Body of pancreas (tissue), 4 donors: ENCODE measurements around the gene ACSL3. TPM values are rescaled to one million over a fixed set of nuclear protein-coding genes. Genes with fewer than 3 reads are reported as not detected.

Experiments
- ATAC-seq: fragments of 150-250 bp; one replicate; pipeline ENCODE4 v1.9.1; 2016
- DNase-seq, 4 donors: peaks; one replicate each; pipeline ENCODE4 v3.0.0-alpha.2; 2019
- H3K27ac ChIP-seq, 4 donors: fragments of 200-600 bp; sonication (generic); 1 replicate in 3 of 4; 2 replicates in 1 of 4; pipeline versions ENCODE4 v1.5.1 to v1.6.1; 2016 to 2019; ENCODE audit warnings: mild to moderate bottlenecking in 1 of 4, mixed read lengths in 1 of 4, moderate library complexity in 1 of 4
- H3K27me3 ChIP-seq, 2 donors: fragments of 200-600 bp; sonication (generic); one replicate each; pipeline ENCODE4 v1.6.0; 2016; ENCODE audit warnings: mild to moderate bottlenecking in 1 of 2
- H3K36me3 ChIP-seq, 2 donors: fragments of 200-600 bp; sonication (generic); replicated peaks in 1 of 2; 2 replicates each; pipeline ENCODE4 v1.5.1; 2016; ENCODE audit warnings: low read depth in 2 of 2; ENCODE audit not compliant: insufficient read depth in 1 of 2
- H3K4me1 ChIP-seq: fragments of 200-600 bp; sonication (generic); one replicate; pipeline ENCODE4 v1.6.0; 2016
- H3K4me3 ChIP-seq, 2 donors: fragments of 200-600 bp; sonication (generic); 1 replicate in 1 of 2; 2 replicates in 1 of 2; pipeline ENCODE4 v1.5.1; 2016 to 2019
- H3K9me3 ChIP-seq, 3 donors: fragments of 200-600 bp; sonication (generic); 1 replicate in 2 of 3; 2 replicates in 1 of 3; pipeline ENCODE4 v1.5.1; 2016
- POLR2A ChIP-seq, 3 donors: fragments of 450-650 bp; IDR thresholded peaks; one replicate each; pipeline ENCODE4 v1.6.1; 2016; ENCODE audit warnings: antibody characterized with exemption in 3 of 3, mild to moderate bottlenecking in 2 of 3
- WGBS, 2 donors: methylation state at CpG; one replicate each; pipeline ENCODE4 v1.1.5; 2017; 5-methylcytosine and 5-hydroxymethylcytosine counted together
- intact Hi-C: fragments of 100-400 bp; cut with DNase I; formaldehyde crosslinking; loops from one replicate; pipeline ENCODE4 v1.15.1; 2023
- total RNA-seq, 2 donors: library from RNA; depleted of rRNA; stranded (reverse); fragments of >200 nt; gene quantifications; one replicate each; pipeline ENCODE4 v1.1.0, GENCODE V29; 2016
- TF ChIP-seq, protein P1 (sequence below), 7 experiments: fragments of 450-650 bp in 4 of 7; fragments of 200-600 bp in 3 of 7; sonication (generic) in 3 of 7; IDR thresholded peaks; one replicate each; pipeline ENCODE4 v1.5.1; 2016 to 2019; ENCODE audit warnings: antibody characterized with exemption in 7 of 7

ACSL3 gene
- total RNA-seq, 2 donors from 2014 or later: 24.6 to 60.0 TPM

- no peaks in the 10 kb centered on the region for H3K4me1 ChIP-seq
- H3K4me3 ChIP-seq: no peak overlapping the region
- ATAC-seq (no peak), DNase-seq (no peak)
- 88 to 90% methylated on average over 9 of the region's 9 CpGs for WGBS, 2 donors
- intact Hi-C loops: no loop called here
- no peaks in the 10 kb centered on the region for H3K9me3 ChIP-seq
- H3K27me3 ChIP-seq: no peaks in the 10 kb centered on the region
- H3K27ac ChIP-seq: no peak overlapping the region
- TF ChIP-seq, protein P1, sequence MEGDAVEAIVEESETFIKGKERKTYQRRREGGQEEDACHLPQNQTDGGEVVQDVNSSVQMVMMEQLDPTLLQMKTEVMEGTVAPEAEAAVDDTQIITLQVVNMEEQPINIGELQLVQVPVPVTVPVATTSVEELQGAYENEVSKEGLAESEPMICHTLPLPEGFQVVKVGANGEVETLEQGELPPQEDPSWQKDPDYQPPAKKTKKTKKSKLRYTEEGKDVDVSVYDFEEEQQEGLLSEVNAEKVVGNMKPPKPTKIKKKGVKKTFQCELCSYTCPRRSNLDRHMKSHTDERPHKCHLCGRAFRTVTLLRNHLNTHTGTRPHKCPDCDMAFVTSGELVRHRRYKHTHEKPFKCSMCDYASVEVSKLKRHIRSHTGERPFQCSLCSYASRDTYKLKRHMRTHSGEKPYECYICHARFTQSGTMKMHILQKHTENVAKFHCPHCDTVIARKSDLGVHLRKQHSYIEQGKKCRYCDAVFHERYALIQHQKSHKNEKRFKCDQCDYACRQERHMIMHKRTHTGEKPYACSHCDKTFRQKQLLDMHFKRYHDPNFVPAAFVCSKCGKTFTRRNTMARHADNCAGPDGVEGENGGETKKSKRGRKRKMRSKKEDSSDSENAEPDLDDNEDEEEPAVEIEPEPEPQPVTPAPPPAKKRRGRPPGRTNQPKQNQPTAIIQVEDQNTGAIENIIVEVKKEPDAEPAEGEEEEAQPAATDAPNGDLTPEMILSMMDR (IDR thresholded peaks at IDR 0.05): no peak
- no peak for TF ChIP-seq POLR2A (IDR thresholded peaks at IDR 0.05)
- H3K36me3 ChIP-seq: no peaks in the 10 kb centered on the region
Measured at GRCh38 chr2:222848862-222849261, 12.0 kb upstream of the ACSL3 start.

- H3K4me1 ChIP-seq: no peaks in the 10 kb centered on the region
- no peaks in the 10 kb centered on the region for H3K27me3 ChIP-seq
- intact Hi-C loops: no loop called here
- no peaks in the 10 kb centered on the region for H3K9me3 ChIP-seq
- 68 to 74% methylated on average over 3 of the region's 3 CpGs for WGBS, 2 donors
- no peaks in the 10 kb centered on the region for H3K36me3 ChIP-seq
- no peak overlapping the region for H3K27ac ChIP-seq
- DNase-seq (no peak), ATAC-seq (no peak)
- TF ChIP-seq, protein P1 (IDR thresholded peaks at IDR 0.05): no peak
- TF ChIP-seq POLR2A (IDR thresholded peaks at IDR 0.05): no peak
- no peak overlapping the region for H3K4me3 ChIP-seq
Measured at GRCh38 chr2:222851956-222852617, 8.7 kb upstream of the ACSL3 start.

GRCh38 chr2:222854773-222855700, 5.8 kb upstream of the ACSL3 start:
- Histone ChIP-seq H3K9me3 (no peaks in the 10 kb centered on the region), H3K36me3 (no peaks in the 10 kb centered on the region), H3K27me3 (no peaks in the 10 kb centered on the region), H3K4me1 (peaks cover 5% of the 10 kb centered on the region), H3K27ac (no peak overlapping the region), H3K4me3 (no peak overlapping the region)
- DNase-seq: no peak
- intact Hi-C loops: no loop called here
- ATAC-seq: no peak
- TF ChIP-seq POLR2A (IDR thresholded peaks at IDR 0.05): no peak
- TF ChIP-seq, protein P1 (IDR thresholded peaks at IDR 0.05): no peak
- 92 to 94% methylated on average over 11 of the region's 11 CpGs for WGBS, 2 donors

DNA sequence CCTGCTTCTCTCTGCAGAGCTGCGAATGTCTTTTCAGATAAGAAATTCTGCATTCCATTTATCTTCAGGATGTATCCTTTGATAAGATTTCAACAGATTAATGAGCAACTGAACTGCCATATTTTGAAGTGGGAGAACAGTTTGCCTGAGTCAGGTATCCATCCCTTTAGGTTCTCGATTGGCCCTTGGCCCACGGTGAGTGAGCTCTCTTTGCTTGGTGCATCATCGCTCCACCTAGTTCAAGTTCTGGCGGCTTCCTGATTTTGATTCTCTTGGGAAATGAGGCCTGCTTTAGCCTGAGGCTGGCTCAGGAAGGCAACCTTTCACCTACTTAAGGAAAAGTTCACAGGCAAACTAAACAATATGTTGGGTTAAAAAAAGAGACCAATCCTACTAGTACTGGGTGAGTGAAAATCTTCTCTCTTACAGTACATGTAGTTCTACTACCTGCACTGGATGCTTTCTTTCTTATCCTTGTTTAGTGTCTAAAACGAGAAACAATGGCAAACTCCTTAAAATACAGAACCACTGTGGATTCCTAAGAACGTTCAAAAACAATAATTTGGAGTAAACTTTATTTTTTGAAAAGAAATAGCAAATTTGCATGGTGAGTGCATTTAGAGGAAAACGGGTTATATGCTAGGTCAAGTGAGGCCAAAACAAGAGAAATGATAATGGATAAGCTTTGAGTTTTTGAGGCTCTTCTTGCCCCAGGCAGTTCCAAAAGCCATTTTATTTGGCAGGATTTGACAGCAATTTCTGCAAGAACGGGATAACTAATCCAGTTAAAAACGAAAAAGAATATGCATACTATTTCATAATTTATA, 837 bp upstream of the ACSL3 start:
- DNase-seq: peak; percentile 52 to 78 (median 75)
- intact Hi-C loops: no loop called here
- H3K4me3 ChIP-seq: peak overlapping the region in 1 of 2 donors; percentile 85
- ATAC-seq: peak; percentile 30
- no peaks in the 10 kb centered on the region for H3K36me3 ChIP-seq
- no peaks in the 10 kb centered on the region for H3K27me3 ChIP-seq
- WGBS, 2 donors: 4% methylated on average over 10 of the region's 10 CpGs
- H3K4me1 ChIP-seq: peaks cover 37% of the 10 kb centered on the region
- TF ChIP-seq POLR2A (IDR thresholded peaks at IDR 0.05): no peak
- TF ChIP-seq, protein P1 (IDR thresholded peaks at IDR 0.05): no peak
- H3K9me3 ChIP-seq: no peaks in the 10 kb centered on the region
- H3K27ac ChIP-seq: peak overlapping the region in 3 of 4 donors; percentile 92 to 98 (median 95)
